HG03520 (cell line): ENCODE results near the gene ATRAID.
A peak's percentile ranks its signal among the peaks of the same experiment; 100 is the strongest.
"Not testable (repeated sequence)": the region's sequence is repeated elsewhere in the genome, so short reads cannot be mapped to it uniquely, and the experiment has no call there.

Experiments used
- ATAC-seq: cut with Tn5 transposase; IDR thresholded peaks from one replicate; pipeline ENCODE4 v1.9.1; 2021; ENCODE audit warnings: mild to moderate bottlenecking, moderate library complexity; ENCODE audit not compliant: unreplicated experiment

The ATRAID gene

GRCh38 chr2:27211943-27212625, at the start of gene ATRAID, which contains the start of gene SLC5A6:
Gene ATRAID, plus strand, starts transcription at chr2:27212041. Its CDS starts 328 bp downstream, at chr2:27212369.
Gene SLC5A6, minus strand, starts transcription at chr2:27212268. Its CDS starts 4,618 bp downstream, at chr2:27207650.
- ATAC-seq = peak; percentile 69

- no peak for ATAC-seq
Observed at GRCh38 chr2:27162151-27163121, 49.4 kb upstream of the ATRAID start.

GRCh38 chr2:27164960-27165763, 46.7 kb upstream of the ATRAID start:
- ATAC-seq = no peak

GRCh38 chr2:27170581-27171337, 41.1 kb upstream of the ATRAID start:
- no peak for ATAC-seq

- ATAC-seq = no peak
Observed at GRCh38 chr2:27171351-27171848, 40.4 kb upstream of the ATRAID start.

GRCh38 chr2:27174638-27175037, 37.2 kb upstream of the ATRAID start:
- no peak for ATAC-seq

GRCh38 chr2:27175330-27175729, 36.5 kb upstream of the ATRAID start:
- no peak for ATAC-seq

GRCh38 chr2:27175781-27176180, 36.1 kb upstream of the ATRAID start:
- ATAC-seq = not testable (repeated sequence)

- ATAC-seq = no peak
Observed at GRCh38 chr2:27177441-27178351, 34.1 kb upstream of the ATRAID start.

- ATAC-seq = no peak
Observed at GRCh38 chr2:27178469-27178868, 33.4 kb upstream of the ATRAID start.

- no peak for ATAC-seq
Observed at GRCh38 chr2:27179344-27180000, 32.4 kb upstream of the ATRAID start.

GRCh38 chr2:27182346-27182745, 29.5 kb upstream of the ATRAID start:
- no peak for ATAC-seq

- no peak for ATAC-seq
Observed at GRCh38 chr2:27184115-27184514, 27.7 kb upstream of the ATRAID start.

GRCh38 chr2:27185331-27186026, 26.4 kb upstream of the ATRAID start:
- no peak for ATAC-seq

- ATAC-seq = no peak
Observed at GRCh38 chr2:27186613-27187345, 25.1 kb upstream of the ATRAID start.

- no peak for ATAC-seq
Observed at GRCh38 chr2:27189989-27190388, 21.9 kb upstream of the ATRAID start.
